Smooth muscle cell of bladder (primary cell): Measurements from ENCODE around the gene TRIM29. TPM values are rescaled to one million over a fixed set of nuclear protein-coding genes. Genes with fewer than 3 reads are reported as not detected.

Source experiments
- total RNA-seq: library from RNA; depleted of rRNA; stranded (reverse); fragments of >200 nt; gene quantifications from 2 replicates; pipeline ENCODE4 v1.2.3, GENCODE V29; 2014

TRIM29 gene, protein sequence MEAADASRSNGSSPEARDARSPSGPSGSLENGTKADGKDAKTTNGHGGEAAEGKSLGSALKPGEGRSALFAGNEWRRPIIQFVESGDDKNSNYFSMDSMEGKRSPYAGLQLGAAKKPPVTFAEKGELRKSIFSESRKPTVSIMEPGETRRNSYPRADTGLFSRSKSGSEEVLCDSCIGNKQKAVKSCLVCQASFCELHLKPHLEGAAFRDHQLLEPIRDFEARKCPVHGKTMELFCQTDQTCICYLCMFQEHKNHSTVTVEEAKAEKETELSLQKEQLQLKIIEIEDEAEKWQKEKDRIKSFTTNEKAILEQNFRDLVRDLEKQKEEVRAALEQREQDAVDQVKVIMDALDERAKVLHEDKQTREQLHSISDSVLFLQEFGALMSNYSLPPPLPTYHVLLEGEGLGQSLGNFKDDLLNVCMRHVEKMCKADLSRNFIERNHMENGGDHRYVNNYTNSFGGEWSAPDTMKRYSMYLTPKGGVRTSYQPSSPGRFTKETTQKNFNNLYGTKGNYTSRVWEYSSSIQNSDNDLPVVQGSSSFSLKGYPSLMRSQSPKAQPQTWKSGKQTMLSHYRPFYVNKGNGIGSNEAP
- 0.57 and 1.1 TPM in 2 replicates for total RNA-seq

GRCh38 chr11:120137611-120138521 is at the start of gene TRIM29:
Gene TRIM29 (minus strand): TSS chr11:120138113. CDS start chr11:120138031, 82 bp downstream.

Other genes with a start within 250 kb of the TRIM29 start
- 17.1 and 34.8 TPM in 2 replicates for gene OAF, start 72.9 kb upstream of the TRIM29 start, total RNA-seq
- gene POU2F3, start 102.0 kb upstream of the TRIM29 start, total RNA-seq = 0.09 TPM in 1 of 2 replicates, not detected in the other
- 5.4 and 7.0 TPM in 2 replicates for gene TLCD5, start 187.2 kb upstream of the TRIM29 start, total RNA-seq
- 73.4 and 80.3 TPM in 2 replicates for gene ARHGEF12, start 198.3 kb upstream of the TRIM29 start, total RNA-seq